HG02623 (cell line): Measurements from ENCODE around the gene GPC3.

ENCODE experiments used
- ATAC-seq: cut with Tn5 transposase; IDR thresholded peaks from one replicate; pipeline ENCODE4 v1.9.1; 2021; ENCODE audit warnings: moderate library complexity; ENCODE audit not compliant: unreplicated experiment

The GPC3 gene

GRCh38 chrX:133971586-133971985 is 13.8 kb downstream of the GPC3 start:
- ATAC-seq: no peak

- no peak for ATAC-seq
These were observed 15.3 kb downstream of the GPC3 start for GRCh38 chrX:133970076-133970475.

- no peak for ATAC-seq
These were observed 16.2 kb downstream of the GPC3 start for GRCh38 chrX:133969191-133969590.

GRCh38 chrX:133968109-133968508 is 17.3 kb downstream of the GPC3 start:
- ATAC-seq: no peak

- no peak for ATAC-seq
These were observed 19.2 kb downstream of the GPC3 start for GRCh38 chrX:133966199-133966598.

- ATAC-seq: no peak
These were observed 20.1 kb downstream of the GPC3 start for GRCh38 chrX:133965321-133965720.

- no peak for ATAC-seq
These were observed 24.3 kb downstream of the GPC3 start for GRCh38 chrX:133961046-133961445.

GRCh38 chrX:133959972-133960371 is 25.4 kb downstream of the GPC3 start:
- no peak for ATAC-seq

- ATAC-seq: no peak
These were observed 26.3 kb downstream of the GPC3 start for GRCh38 chrX:133958997-133959688.

GRCh38 chrX:133956570-133957340 is 28.6 kb downstream of the GPC3 start:
- ATAC-seq: no peak

- ATAC-seq: no peak
These were observed 31.5 kb downstream of the GPC3 start for GRCh38 chrX:133953785-133954355.

GRCh38 chrX:133953078-133953477 is 32.3 kb downstream of the GPC3 start:
- ATAC-seq: no peak

- no peak for ATAC-seq
These were observed 34.3 kb downstream of the GPC3 start for GRCh38 chrX:133951098-133951497.

- no peak for ATAC-seq
These were observed 35.2 kb downstream of the GPC3 start for GRCh38 chrX:133950214-133950613.

GRCh38 chrX:133948895-133949294 is 36.5 kb downstream of the GPC3 start:
- no peak for ATAC-seq

GRCh38 chrX:133947996-133948395 is 37.4 kb downstream of the GPC3 start:
- ATAC-seq: no peak

- ATAC-seq: no peak
These were observed 38.4 kb downstream of the GPC3 start for GRCh38 chrX:133947022-133947421.

- no peak for ATAC-seq
These were observed 41.9 kb downstream of the GPC3 start for GRCh38 chrX:133943507-133943906.

GRCh38 chrX:133939655-133940302 is 45.6 kb downstream of the GPC3 start:
- no peak for ATAC-seq

GRCh38 chrX:133938530-133938929 is 46.9 kb downstream of the GPC3 start:
- no peak for ATAC-seq

- no peak for ATAC-seq
These were observed 48.4 kb downstream of the GPC3 start for GRCh38 chrX:133937022-133937421.

GRCh38 chrX:133935076-133935475 is 50.3 kb downstream of the GPC3 start:
- ATAC-seq: no peak
